ENCODE results near the gene FSD1L. TPM values are rescaled to one million over a fixed set of nuclear protein-coding genes. Genes with fewer than 3 reads are reported as not detected.

The FSD1L gene
- total RNA-seq, 2 donors from 2014 or later = 13.4 to 14.3 TPM

DNA sequence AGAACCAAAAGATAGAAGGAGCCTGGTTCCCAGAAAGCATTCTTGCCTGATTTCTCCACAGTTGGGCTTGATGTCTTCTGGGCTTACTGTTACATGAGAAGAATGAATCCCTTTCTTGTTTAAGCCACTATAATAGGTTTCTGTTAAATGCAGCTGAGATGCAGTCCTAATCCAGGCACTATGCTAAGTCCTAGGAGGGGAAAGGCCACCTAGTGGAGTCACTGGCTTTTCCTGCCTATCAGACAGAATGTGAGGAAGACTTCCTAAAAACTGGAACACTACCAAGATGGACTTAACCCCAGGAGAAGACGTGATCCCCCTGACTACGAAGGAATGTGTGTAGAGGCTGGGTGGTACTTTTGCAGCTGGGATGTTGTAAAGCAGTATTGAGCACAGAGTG is 34.3 kb upstream of the FSD1L start:
- Histone ChIP-seq H3K27ac (ENCODE audit: low read depth, low read length) (no peak overlapping the region), H3K9ac (ENCODE audit: extremely low read depth, low read length, poor library complexity, severe bottlenecking) (no peak overlapping the region), H3K36me3 (ENCODE audit: control insufficient read depth, insufficient read depth, low read length) (no peaks in the 10 kb centered on the region), H3K4me1 (ENCODE audit: control insufficient read depth, insufficient read depth, low read length) (peaks cover 6% of the 10 kb centered on the region), H3K4me3 (ENCODE audit: low read length) (no peak overlapping the region), H3K27me3 (ENCODE audit: control insufficient read depth, insufficient read depth, low read length, poor library complexity, severe bottlenecking) (no peaks in the 10 kb centered on the region), H3K9me3 (ENCODE audit: control insufficient read depth, low read length) (peaks cover 3% of the 10 kb centered on the region)
- Mint-ChIP-seq H3K36me3 (ENCODE audit: low read depth) (no peaks in the 10 kb centered on the region), H3K4me3 (no peak overlapping the region), H3K27me3 (ENCODE audit: insufficient read depth) (no peaks in the 10 kb centered on the region), H3K4me1 (peaks cover 11% of the 10 kb centered on the region), H3K27ac (no peak overlapping the region), H3K9me3 (peaks cover 9% of the 10 kb centered on the region)
- DNase-seq = peak; percentile 69
- TF ChIP-seq, protein P1, sequence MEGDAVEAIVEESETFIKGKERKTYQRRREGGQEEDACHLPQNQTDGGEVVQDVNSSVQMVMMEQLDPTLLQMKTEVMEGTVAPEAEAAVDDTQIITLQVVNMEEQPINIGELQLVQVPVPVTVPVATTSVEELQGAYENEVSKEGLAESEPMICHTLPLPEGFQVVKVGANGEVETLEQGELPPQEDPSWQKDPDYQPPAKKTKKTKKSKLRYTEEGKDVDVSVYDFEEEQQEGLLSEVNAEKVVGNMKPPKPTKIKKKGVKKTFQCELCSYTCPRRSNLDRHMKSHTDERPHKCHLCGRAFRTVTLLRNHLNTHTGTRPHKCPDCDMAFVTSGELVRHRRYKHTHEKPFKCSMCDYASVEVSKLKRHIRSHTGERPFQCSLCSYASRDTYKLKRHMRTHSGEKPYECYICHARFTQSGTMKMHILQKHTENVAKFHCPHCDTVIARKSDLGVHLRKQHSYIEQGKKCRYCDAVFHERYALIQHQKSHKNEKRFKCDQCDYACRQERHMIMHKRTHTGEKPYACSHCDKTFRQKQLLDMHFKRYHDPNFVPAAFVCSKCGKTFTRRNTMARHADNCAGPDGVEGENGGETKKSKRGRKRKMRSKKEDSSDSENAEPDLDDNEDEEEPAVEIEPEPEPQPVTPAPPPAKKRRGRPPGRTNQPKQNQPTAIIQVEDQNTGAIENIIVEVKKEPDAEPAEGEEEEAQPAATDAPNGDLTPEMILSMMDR (conservative IDR thresholded peaks at IDR 0.05) = peak; percentile 71
- WGBS, 2 experiments (ENCODE audit: insufficient coverage in 1 of 2, insufficient read length in 1 of 2) = 73 to 84% methylated on average over 2 of the region's 2 CpGs

DNA sequence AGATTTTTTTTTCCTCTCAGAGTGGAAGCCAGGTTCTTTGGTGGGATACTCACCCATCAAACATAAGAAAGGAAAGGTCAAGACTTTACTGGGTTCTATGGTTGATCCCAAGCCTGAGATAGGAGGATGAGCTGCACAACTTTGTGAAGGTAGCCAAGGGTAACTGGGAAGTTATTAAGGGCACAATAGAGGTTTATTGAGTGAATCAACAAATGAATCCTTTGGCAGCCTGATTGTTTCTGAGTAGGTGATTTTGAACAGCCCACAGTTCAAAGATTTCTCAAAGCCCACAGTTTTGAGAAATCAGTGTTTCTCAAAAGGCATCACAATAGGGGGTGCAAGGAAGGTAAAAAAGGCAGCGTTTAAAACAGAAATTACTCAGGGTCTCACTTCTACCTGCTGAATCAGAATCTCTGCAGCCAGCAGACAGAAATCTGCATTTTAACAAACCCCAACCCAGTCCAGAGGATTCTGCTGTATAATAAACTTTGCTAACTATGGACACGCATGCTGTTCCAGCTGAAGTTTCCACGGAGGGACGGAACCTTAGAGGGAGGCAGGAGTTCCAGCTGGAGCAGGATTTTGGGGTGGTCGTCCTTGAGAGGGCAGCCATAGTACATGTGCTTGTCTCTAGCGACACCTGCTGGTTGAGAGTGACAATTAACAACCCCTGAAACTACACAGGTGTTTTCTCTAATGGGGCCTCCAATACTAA is 32.7 kb upstream of the FSD1L start:
- Histone ChIP-seq H3K9ac (ENCODE audit: extremely low read depth, low read length, poor library complexity, severe bottlenecking) (no peak overlapping the region), H3K27ac (ENCODE audit: low read depth, low read length) (no peak overlapping the region), H3K4me1 (ENCODE audit: control insufficient read depth, insufficient read depth, low read length) (peaks cover 6% of the 10 kb centered on the region), H3K36me3 (ENCODE audit: control insufficient read depth, insufficient read depth, low read length) (no peaks in the 10 kb centered on the region), H3K4me3 (ENCODE audit: low read length) (no peak overlapping the region), H3K27me3 (ENCODE audit: control insufficient read depth, insufficient read depth, low read length, poor library complexity, severe bottlenecking) (no peaks in the 10 kb centered on the region), H3K9me3 (ENCODE audit: control insufficient read depth, low read length) (peaks cover 9% of the 10 kb centered on the region)
- TF ChIP-seq, protein P1 (conservative IDR thresholded peaks at IDR 0.05) = peak; percentile 94
- H3K27ac Mint-ChIP-seq = no peak overlapping the region
- peaks cover 16% of the 10 kb centered on the region for H3K4me1 Mint-ChIP-seq
- DNase-seq = peak; percentile 87
- H3K27me3 Mint-ChIP-seq (ENCODE audit: insufficient read depth) = no peaks in the 10 kb centered on the region
- H3K9me3 Mint-ChIP-seq = peaks cover 17% of the 10 kb centered on the region
- peak overlapping the region; percentile 35 for H3K4me3 Mint-ChIP-seq
- WGBS, 2 experiments (ENCODE audit: insufficient coverage in 1 of 2, insufficient read length in 1 of 2) = 8 to 10% methylated on average over 5 to 6 of the region's 6 CpGs
- no peaks in the 10 kb centered on the region for H3K36me3 Mint-ChIP-seq (ENCODE audit: low read depth)

GRCh38 chr9:105415662-105415980 is 32.2 kb upstream of the FSD1L start:
- no peaks in the 10 kb centered on the region for H3K36me3 ChIP-seq (ENCODE audit: control insufficient read depth, insufficient read depth, low read length)
- H3K9me3 Mint-ChIP-seq = peaks cover 17% of the 10 kb centered on the region
- no peak for DNase-seq
- no peaks in the 10 kb centered on the region for H3K27me3 Mint-ChIP-seq (ENCODE audit: insufficient read depth)
- no peak overlapping the region for H3K9ac ChIP-seq (ENCODE audit: extremely low read depth, low read length, poor library complexity, severe bottlenecking)
- H3K27me3 ChIP-seq (ENCODE audit: control insufficient read depth, insufficient read depth, low read length, poor library complexity, severe bottlenecking) = no peaks in the 10 kb centered on the region
- no peak overlapping the region for H3K27ac ChIP-seq (ENCODE audit: low read depth, low read length)
- H3K4me1 Mint-ChIP-seq = peaks cover 16% of the 10 kb centered on the region
- H3K36me3 Mint-ChIP-seq (ENCODE audit: low read depth) = no peaks in the 10 kb centered on the region
- TF ChIP-seq, protein P1 (conservative IDR thresholded peaks at IDR 0.05) = no peak
- no peak overlapping the region for H3K4me3 ChIP-seq (ENCODE audit: low read length)
- H3K4me1 ChIP-seq (ENCODE audit: control insufficient read depth, insufficient read depth, low read length) = peaks cover 6% of the 10 kb centered on the region
- H3K4me3 Mint-ChIP-seq = peak overlapping the region; percentile 35
- H3K9me3 ChIP-seq (ENCODE audit: control insufficient read depth, low read length) = peaks cover 9% of the 10 kb centered on the region
- 60 to 77% methylated on average over 3 to 8 of the region's 8 CpGs for WGBS, 2 experiments (ENCODE audit: insufficient coverage in 1 of 2, insufficient read length in 1 of 2)
- no peak overlapping the region for H3K27ac Mint-ChIP-seq

All from endodermal cell (in vitro differentiated cells).